ENCODE data around the gene SGCA.

SGCA gene

DNA sequence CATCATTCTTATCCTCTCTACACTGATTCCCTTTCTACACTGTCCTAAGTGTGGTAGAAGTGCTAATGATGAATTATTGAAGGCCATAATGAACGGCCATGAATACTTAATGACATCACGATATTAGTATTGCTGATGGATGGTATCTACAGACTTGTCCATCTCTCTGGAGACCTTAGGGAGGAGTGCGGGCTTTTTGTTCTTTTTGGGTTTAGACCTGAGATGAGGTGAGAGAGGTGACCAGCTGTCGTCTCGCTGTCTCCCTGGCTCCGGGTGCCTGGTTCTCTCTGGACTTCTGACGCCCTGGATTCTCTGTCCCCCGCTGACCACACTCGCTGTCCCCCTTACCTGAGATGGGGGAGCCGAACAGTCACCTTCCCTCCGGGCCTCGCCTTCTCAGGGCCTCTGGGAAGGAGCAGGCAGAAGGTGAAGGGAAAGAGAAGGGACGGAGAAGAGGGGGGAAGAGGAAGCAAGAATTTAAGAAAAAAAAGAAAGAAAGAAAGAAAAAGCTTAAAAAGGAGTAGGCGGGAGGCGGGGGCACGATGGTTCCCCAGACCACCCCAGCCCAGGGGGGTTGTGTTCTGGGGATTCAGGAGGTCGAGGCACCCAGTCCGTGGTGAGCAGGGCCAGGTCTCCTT, 17.1 kb downstream of the SGCA start:
- no peak for DNase-seq (ENCODE audit: low spot score)

DNA sequence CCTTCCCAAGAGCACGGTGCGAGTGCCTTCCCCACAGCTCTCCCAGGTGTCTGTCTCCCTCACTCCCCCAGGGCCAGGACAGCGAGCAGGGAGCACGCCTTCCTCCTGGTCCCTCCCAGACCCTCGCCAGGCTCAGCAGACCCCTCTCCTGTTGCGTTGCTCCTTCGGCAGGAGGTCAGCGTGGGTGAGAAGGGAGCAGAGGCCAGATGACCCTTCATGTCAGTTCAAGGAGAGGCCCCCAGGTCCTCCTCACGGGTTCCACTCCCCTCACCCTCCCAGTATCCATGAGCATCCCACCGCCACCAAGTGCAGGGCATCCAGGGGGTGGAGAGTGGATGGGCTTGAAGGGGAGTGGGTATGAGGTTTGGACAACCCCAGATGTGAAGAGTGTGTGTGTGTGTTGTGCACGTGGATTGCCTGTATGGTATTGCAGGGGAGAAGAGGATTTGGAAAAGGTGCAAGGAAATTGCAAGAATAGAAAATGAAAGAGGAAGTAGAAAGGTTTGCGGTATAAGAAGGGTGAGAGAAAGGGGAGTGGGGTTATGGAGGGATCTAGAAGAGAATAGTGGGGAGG, 17.7 kb downstream of the SGCA start:
- no peak for DNase-seq (ENCODE audit: low spot score)

DNA sequence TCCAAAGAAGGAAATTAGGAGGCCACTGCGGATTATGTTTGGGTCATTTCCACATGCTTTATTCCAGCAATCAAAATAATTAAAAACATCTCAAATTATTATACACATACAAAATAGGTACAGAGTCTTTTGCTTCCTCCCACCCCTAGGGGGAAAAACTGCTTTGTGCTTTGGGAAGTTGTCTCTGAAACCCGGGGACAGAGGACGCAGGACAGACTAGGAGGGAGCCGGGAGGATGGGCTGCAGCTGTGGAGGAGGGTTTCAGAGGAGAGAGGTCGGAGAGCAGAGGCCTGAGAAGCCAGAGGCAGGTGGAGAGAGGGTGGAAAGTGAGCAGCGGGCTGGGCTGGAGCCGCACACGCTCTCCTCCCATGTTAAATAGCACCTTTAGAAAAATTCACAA, 18.3 kb downstream of the SGCA start:
- no peak for DNase-seq (ENCODE audit: low spot score)

DNA sequence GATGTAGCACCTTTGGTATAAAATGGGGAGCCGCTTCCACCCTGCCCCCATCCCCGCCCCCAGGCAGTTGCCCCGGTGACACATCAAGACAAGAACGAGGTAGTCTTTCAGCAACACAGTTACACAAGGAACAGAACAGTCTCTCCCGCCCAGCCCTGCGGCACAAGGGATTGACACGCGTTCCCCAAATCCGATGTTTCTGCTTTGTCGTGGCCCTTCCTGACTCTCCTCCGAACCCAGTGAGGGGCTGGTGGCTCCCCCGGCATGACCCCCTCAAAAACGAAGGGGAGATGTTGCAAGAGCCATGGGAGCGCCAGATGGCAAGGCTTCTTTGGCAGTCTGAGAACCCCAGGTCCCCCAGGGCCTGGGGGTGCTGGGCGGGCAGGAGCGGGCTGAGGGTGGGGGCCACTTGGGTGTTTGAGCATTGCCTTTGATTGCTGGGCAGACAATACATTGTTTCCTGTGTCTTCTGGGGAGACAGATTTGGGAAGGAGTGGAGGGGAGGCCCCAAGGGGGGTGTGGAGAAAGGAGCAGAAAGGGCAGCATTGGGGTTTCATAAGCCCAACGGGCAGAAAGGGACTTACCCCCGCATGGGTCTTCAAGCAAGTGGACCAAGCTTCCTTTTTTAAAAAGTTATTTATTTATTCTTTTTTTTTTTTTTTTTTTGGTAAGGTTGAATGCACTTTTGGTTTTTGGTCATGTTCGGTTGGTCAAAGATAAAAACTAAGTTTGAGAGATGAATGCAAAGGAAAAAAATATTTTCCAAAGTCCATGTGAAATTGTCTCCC, 19.0 kb downstream of the SGCA start:
- no peak for DNase-seq (ENCODE audit: low spot score)

DNA sequence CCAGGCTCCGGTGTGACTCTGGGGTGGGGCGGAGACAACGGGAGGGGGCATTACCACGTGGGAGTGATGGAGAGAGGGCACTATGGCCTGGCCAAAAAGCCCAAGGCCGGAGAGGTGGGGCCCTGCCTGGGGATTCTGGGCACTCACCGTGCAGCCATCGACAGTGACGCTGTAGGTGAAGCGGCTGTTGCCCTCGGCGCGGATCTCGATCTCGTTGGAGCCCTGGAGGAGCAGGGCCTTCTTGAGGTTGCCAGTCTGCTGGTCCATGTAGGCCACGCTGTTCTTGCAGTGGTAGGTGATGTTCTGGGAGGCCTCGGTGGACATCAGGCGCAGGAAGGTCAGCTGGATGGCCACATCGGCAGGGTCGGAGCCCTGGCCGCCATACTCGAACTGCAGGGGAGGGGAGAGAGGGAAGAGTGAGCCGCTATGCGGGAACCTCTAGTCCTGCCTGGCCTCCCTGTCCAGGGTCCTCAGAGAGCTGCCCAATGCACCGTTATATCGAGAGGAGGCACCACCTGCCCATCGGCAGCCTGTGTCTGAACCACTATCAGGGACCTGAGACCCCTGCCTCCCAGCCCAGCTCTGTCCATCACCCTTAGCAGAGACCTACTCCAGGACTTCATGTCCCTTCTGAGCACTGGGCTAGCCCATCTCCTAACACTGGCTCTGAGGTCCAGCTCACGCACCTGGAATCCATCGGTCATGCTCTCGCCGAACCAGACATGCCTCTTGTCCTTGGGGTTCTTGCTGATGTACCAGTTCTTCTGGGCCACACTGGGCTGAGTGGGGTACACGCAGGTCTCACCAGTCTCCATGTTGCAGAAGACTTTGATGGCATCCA, 20.0 kb downstream of the SGCA start:
- no peak for DNase-seq (ENCODE audit: low spot score)

DNA sequence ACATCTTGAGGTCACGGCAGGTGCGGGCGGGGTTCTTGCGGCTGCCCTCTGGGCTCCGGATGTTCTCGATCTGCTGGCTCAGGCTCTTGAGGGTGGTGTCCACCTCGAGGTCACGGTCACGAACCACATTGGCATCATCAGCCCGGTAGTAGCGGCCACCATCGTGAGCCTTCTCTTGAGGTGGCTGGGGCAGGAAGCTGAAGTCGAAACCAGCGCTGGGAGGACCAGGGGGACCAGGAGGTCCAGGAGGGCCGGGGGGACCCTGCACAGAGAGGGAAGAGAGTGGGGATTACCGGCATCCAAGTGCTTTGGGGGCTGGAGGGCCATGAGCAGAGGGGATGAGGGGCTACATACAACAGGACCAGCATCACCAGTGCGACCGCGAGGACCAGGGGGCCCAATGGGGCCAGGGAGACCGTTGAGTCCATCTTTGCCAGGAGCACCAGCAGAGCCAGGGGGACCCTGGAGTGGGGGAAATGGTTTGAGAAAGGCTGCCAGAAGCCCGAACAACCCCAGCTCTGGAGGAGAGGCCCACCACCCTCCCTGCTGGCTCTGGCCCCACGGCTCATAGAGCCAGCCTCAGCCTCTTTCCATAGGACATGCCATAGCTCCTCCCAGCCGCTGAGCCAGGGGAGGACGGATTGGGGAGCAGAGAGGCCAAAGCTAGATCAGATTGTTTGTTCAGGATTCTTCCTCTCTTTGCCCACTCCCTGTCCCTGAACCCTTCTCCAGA, 21.0 kb downstream of the SGCA start:
- no peak for DNase-seq (ENCODE audit: low spot score)

DNA sequence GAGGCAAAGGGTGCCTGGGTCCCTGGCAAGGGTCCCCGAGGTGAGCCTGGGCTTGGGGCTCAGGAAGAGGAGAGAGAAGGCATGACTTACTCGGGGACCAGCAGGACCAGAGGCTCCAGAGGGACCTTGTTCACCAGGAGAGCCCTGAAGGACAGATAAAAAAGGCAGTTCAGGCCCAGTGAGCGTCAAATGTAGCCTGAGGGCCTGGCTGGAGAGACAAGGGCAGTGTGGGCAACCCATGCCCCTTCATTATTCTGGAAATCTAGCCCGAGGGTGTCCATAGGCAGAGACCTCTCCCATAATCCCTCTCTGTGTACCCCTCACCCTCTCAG, 21.6 kb downstream of the SGCA start:
- no peak for DNase-seq (ENCODE audit: low spot score)

DNA sequence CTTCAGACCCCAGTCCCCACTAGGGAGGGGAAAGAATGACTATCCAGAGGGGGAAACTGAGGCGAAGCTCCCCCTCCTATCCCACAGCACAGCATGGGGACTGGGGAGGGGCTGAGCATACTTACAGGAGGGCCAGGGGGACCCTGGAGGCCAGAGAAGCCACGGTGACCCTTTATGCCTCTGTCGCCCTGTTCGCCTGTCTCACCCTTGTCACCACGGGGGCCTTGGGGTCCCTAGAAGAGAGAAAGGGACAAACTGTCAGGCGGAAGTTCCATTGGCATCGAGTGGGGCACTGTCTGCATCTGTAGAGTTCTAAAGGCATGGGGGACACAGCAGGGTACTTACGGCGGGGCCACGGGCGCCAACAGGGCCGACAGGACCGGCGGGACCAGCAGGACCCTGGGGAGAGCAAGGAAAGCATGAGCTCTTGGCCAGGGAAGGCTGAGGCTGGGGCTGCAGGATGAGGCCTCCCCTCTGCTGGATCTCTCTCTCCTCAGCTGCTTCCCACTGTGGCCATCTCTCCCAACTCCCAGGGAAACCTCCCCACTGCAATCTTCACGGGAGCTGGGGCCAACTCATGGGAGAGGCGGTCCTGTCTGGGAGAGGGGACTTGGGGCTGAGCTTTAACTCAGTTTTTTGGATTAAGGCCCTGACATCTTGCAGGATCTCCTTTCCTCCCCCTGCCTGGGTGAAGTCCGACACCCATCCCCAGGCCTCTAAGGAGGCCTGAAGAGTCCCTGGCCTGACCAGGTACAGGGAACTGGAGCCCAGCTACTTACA, 22.1 kb downstream of the SGCA start:
- no peak for DNase-seq (ENCODE audit: low spot score)

DNA sequence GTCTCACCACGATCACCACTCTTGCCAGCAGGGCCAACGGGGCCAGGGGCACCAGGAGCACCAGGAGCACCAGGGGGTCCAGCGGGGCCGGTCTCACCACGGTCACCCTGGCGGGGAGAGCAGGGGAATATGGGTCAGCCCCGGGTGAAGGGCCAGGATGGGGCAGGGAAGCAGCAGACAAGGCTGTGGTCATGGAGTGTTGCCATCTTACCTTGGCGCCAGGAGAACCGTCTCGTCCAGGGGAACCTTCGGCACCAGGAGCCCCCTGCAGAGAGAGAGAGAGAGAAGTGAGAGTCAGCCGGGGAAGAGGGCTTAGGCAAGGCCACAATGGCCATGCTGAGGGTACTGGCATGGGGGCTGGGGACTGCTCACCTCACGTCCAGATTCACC, 22.7 kb downstream of the SGCA start:
- no peak for DNase-seq (ENCODE audit: low spot score)

DNA sequence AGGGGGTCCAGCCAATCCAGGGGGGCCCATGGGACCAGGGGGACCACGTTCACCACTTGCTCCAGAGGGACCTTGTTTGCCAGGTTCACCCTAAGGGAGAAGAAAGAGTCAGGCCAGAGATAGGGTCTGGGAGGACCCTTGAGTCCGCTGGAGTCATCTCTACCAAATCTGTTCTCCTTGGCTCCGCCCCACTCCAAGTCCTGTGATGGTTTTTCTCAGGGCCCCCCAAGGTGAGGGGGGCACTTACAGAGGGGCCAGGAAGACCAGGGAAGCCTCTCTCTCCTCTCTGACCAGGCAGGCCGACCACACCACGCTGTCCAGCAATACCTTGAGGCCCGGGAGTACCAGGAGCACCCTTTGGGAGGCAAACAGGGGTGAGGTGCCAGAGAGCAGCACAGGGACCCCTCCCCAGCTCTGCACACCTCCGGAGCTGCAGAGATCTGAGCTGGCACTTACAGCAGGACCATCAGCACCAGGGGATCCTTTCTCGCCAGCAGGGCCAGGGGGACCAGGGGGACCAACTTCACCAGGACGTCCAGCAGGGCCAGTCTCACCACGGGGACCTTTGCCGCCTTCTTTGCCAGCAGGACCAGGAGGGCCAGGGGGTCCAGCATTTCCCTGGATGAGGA, 23.2 kb downstream of the SGCA start:
- no peak for DNase-seq (ENCODE audit: low spot score)

DNA sequence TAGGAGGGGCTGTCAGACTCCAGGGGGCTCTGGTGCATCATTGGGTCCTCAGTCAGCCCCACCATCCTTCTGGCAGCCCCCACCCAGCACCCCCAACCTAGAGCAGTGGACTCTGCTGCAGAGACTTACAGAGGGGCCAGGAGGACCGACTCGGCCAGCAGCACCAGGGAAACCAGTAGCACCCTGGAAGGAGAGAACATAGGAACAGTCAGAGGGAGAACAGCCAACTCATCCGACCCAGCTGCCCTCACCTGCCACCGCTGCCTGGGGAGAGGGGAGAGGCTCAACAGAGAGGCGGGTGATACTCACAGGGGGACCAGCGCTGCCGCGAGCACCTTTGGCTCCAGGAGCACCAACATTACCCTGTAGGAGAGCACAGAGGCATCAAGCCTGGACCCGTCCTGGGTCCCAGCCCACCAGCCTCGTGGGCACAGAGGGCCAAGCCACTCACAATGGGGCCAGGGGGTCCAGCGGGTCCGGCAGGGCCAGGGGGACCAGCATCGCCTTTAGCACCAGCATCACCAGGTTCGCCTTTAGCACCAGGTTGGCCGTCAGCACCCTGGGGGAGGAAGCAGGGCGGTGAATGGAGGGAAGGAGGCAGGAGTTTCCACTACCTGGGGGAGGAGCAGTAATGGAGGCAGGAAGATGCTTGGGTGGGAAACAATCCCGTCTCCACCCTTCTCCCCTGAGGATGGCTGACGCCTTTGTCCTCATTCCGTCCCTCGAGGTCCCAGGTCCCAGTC, 23.9 kb downstream of the SGCA start:
- no peak for DNase-seq (ENCODE audit: low spot score)

DNA sequence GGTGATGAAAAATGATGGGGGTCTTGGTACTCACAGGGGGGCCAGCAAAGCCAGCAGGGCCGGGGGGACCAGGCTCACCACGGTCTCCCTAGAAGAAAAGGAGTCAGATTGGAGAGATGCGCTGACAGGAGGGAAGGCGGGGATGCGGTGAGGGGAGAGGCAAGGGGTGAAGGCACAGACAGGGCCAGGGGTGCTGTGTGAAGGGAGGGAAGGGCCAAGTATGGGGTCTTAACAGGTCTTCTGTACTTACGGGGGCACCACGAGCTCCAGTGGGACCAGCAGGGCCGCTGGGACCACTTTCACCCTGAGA, 24.4 kb downstream of the SGCA start:
- DNase-seq (ENCODE audit: low spot score), result no peak

DNA sequence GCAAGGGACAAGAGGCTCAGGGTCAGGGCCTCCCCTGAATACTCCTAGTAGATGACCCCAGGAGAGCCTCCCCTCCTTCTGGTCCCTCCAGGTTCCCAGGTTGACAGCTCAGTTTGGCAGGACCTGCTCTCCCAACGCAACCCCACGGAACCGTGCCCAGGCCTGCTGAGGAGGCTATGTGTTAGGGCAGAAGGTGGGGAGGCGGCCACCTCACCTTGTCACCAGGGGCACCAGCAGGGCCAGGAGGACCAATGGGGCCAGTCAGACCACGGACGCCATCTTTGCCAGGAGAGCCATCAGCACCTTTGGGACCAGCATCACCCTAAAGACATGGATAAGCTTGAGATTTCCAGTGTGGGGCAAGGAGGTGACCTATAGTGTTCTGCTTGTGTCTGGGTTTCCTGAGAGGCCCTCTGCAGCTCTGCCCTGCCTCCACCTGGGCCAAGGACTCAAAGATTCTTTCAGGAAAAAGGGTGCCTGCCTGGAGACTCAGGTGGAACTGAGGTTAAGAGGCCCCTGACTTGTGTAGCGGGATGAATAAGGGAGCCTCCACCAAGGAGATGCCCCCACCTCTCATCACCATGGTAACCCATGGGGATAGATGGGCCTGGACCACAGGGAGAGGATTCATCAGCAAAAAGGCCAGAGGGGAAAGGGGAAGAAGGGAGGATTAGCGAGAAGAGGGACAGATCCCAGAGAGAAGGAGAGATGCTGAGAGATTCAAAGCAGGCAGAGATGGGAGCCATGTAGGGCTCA, 25.0 kb downstream of the SGCA start:
- DNase-seq (ENCODE audit: low spot score), result no peak

DNA sequence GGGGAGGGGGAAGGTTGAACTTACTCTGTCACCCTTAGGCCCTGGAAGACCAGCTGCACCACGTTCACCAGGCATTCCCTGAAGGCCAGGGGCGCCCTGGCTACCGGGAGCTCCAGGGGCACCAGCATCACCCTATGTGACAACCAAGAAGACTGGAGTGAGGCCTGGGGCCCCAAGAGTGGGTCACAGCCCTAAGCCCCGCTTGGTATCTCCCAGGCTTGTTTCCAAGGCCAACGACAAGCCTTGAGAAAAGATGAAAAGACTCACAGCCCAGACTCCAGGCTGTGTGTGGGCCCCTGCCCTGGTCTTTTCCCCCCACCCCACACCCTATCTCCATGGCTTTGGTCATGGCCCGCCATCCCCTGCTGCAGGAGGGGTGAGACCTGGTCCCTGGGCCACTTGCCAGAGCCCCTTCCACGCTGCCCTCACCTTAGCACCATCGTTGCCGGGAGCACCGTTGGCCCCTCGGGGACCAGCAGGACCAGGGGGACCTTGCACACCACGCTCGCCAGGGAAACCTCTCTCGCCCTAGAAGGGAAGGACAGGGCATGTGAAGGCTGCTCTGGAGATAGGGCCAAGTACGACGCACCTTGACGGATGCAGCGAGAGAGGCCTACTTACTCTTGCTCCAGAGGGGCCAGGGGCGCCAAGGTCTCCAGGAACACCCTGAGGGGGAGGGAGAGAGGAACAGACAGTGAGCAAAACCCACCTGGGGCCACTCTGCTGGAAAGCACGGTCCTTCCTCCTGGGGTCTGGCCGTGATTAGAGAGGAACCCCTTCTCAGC, 25.7 kb downstream of the SGCA start:
- no peak for DNase-seq (ENCODE audit: low spot score)

DNA sequence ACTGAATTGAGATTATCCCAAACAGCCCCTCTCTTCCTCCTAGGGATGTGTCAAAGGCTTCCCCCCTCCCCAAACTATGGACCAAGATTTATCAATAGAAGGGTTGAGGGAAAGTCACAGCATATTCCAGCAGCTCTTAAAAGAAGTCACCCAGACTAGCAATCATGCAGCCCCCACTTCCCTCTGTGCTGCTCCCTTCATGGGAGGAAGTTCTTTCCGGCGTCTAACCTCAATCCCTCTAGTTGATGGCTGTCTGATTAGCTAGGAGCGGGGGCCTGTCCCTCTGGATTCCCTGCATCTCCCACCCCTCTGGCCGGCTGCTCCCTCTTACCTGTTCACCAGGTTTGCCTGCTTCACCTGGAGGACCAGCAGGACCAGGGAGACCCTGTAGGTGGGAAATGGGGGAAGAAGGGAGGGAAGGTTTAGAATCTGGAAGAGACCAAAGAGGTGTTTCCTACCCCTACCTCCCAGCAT, 26.4 kb downstream of the SGCA start:
- DNase-seq (ENCODE audit: low spot score), result no peak

DNA sequence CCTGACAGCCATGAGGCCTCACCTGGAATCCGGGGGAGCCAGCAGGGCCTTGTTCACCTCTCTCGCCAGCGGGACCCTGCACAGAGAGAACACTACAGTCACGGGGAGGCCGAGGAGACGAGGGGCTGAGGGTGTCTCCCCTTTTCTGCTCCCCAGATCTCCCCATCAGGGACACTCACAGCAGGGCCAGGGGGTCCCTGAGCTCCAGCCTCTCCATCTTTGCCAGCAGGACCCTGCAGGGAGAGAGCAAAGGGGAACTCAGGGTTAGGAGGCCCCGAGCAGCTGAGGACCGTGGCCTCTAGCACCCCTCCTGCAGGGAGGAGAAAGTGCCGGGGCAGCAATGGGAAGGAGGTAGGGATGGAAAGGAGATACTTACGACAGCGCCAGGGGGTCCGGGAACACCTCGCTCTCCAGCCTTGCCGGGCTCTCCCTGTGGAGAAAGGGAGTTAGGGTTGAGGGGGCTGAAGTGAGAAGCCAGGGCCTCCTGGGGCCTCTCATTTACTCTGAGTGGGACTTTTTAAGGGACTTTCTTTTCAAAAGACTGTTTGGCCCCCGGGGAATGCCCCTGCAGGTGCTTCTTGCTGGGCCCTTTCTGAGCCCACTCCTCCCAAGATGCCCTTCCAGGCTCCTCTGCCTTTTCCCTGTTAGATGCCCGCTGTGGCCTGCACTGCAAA, 26.9 kb downstream of the SGCA start:
- no peak for DNase-seq (ENCODE audit: low spot score)

DNA sequence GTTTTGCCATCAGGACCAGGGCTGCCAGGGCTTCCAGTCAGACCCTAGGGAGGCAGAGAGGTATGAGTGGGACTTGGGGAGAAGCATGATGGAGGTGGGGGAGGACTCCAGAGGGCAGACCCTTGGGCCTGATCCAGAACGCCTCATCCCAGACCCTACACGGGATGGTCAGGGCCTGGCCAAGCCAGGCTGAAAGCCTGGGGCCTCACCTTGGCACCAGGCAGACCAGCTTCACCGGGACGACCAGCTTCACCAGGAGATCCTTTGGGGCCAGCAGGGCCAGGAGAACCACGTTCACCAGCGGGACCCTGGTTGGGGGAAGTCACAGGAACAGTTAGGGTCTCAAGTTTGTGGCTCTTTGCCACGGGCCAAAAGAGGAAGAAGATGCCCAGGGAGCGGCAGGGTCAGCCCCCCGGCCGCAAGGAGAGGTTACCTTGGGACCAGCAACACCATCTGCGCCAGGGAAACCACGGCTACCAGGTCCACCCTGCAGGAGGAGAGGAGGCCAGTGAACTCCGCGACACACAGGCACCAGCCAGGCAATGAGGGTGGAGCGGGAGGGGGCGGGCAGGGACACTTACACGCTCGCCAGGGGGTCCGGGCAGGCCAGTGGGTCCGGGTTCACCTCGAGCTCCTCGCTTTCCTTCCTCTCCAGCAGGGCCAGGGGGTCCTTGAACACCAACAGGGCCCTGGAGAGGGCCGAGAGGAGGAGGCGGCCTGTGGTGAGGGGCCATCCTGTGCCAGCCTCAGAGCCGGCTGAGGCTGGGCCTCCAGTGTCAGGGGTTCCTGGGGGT, 28.5 kb downstream of the SGCA start:
- no peak for DNase-seq (ENCODE audit: low spot score)

Measured in LoVo (cell line).